ENCODE measurements around the gene ZNF649. TPM values are rescaled to one million over a fixed set of nuclear protein-coding genes. Genes with fewer than 3 reads are reported as not detected.

The ZNF649 gene
- total RNA-seq, 1 experiment from 2014 or later: 148 TPM

DNA sequence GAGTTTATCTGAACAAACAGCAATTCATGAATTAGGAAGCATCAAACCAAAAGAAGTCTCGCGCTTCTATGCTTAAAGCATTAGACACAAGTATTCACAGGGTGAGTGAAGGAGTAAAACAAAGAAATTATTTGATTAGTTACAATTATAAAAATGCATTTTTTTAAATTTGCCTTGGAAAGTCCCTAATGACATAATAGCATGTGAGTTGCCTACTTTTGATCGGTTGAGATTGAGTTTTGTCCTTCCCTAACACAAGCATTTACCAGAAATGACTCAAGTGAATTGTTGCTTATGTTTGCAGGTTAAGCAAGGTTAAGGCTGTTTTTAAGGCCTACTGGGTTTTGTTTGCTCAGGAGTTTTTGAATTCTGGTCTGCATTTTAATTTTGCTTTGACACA lies 389 bp upstream of the ZNF649 start:
- Histone ChIP-seq H3K4me1 (ENCODE audit: insufficient read depth, low read length) (peaks cover 14% of the 10 kb centered on the region; the same call in 1 of the 2 replicates), H2BK20ac (ENCODE audit: low read depth, low read length, poor library complexity, severe bottlenecking) (no peak overlapping the region), H3K79me2 (ENCODE audit: insufficient read depth, low read length) (peaks cover 43% of the 10 kb centered on the region), H3K9me3 (ENCODE audit: control insufficient read depth, low read depth, low read length) (peaks cover 22% of the 10 kb centered on the region), H4K8ac (replicated peaks; ENCODE audit: insufficient read length, low read depth, low read length) (no peak overlapping the region), H3K18ac (ENCODE audit: insufficient read length, low read depth, low read length) (no peak overlapping the region), H2AK5ac (ENCODE audit: insufficient read length, low read length) (no peak overlapping the region), H4K91ac (ENCODE audit: insufficient read length, low read depth, low read length) (no peak overlapping the region), H3K4ac (ENCODE audit: low read depth, low read length) (no peak overlapping the region; the same call in 1 of the 2 replicates), H3K79me1 (ENCODE audit: insufficient read depth, low read depth, low read length, poor library complexity, severe bottlenecking) (no peaks in the 10 kb centered on the region), H2BK120ac (ENCODE audit: low read depth, low read length, poor library complexity, severe bottlenecking) (peak overlapping the region; percentile 24), H3K27me3 (ENCODE audit: insufficient read depth, low read length) (no peaks in the 10 kb centered on the region), H3K14ac (ENCODE audit: insufficient read depth, low read length) (peak overlapping the region; percentile 24; the same call in 1 of the 2 replicates), H2BK12ac (ENCODE audit: insufficient read length, low read depth, low read length) (no peak overlapping the region), H2BK15ac (ENCODE audit: low read depth, low read length) (no peak overlapping the region), H4K20me1 (ENCODE audit: control insufficient read depth, insufficient read depth, insufficient read length) (peaks cover 2% of the 10 kb centered on the region), H3K56ac (ENCODE audit: insufficient read length, low read depth, low read length) (no peak overlapping the region), H2AFZ (ENCODE audit: low read length) (no peak overlapping the region), H3T11ph (ENCODE audit: low read length) (peak overlapping the region; percentile 89), H3K27ac (ENCODE audit: insufficient read length, low read depth, low read length) (peak overlapping the region; percentile 97), H3K23me2 (ENCODE audit: insufficient read length, low read depth, low read length, poor library complexity, severe bottlenecking) (peaks cover 23% of the 10 kb centered on the region), H2BK5ac (ENCODE audit: insufficient read length, low read length) (peak overlapping the region; percentile 86), H4K5ac (ENCODE audit: insufficient read length, low read depth, low read length) (no peak overlapping the region), H3K23ac (ENCODE audit: insufficient read length, low read depth, low read length) (no peak overlapping the region), H3K4me2 (ENCODE audit: insufficient read depth, insufficient read length, low read length) (peak overlapping the region; percentile 97), H3K9ac (ENCODE audit: extremely low read depth, insufficient read length, low read length) (peak overlapping the region; percentile 53)
- peak overlapping the region; percentile 93 to 100 (median 99); a peak in 6 of 7 replicates for H3K27ac Mint-ChIP-seq
- H3K36me3 Mint-ChIP-seq (ENCODE audit: insufficient read depth in 1 of 3, low read depth in 3 of 3): peaks cover 49 to 65% (median 58%) of the 10 kb centered on the region in 3 experiments
- DNase-seq: no peak
- no CpG with 5 or more reads among the region's 3 CpGs for WGBS (ENCODE audit: extremely low coverage, insufficient read length, low lambda C conversion rate)
- peaks cover 54 to 89% of the 10 kb centered on the region in 2 experiments for H3K9me3 Mint-ChIP-seq
- peaks cover 58 to 59% of the 10 kb centered on the region in 2 experiments for H3K4me1 Mint-ChIP-seq
- H3K27me3 Mint-ChIP-seq (ENCODE audit: low read depth): no peaks in the 10 kb centered on the region; the same call in 1 of the 2 replicates
- TF ChIP-seq, protein P1, sequence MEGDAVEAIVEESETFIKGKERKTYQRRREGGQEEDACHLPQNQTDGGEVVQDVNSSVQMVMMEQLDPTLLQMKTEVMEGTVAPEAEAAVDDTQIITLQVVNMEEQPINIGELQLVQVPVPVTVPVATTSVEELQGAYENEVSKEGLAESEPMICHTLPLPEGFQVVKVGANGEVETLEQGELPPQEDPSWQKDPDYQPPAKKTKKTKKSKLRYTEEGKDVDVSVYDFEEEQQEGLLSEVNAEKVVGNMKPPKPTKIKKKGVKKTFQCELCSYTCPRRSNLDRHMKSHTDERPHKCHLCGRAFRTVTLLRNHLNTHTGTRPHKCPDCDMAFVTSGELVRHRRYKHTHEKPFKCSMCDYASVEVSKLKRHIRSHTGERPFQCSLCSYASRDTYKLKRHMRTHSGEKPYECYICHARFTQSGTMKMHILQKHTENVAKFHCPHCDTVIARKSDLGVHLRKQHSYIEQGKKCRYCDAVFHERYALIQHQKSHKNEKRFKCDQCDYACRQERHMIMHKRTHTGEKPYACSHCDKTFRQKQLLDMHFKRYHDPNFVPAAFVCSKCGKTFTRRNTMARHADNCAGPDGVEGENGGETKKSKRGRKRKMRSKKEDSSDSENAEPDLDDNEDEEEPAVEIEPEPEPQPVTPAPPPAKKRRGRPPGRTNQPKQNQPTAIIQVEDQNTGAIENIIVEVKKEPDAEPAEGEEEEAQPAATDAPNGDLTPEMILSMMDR (conservative IDR thresholded peaks at IDR 0.05): no peak
- H3K4me3 Mint-ChIP-seq: peak overlapping the region; percentile 98 to 99

All from H9 (cell line).